HG03432 (cell line): ENCODE measurements around the gene MB.

Source experiments
- ATAC-seq: cut with Tn5 transposase; IDR thresholded peaks from one replicate; pipeline ENCODE4 v1.9.1; 2021; ENCODE audit warnings: mild to moderate bottlenecking, moderate library complexity; ENCODE audit not compliant: unreplicated experiment

The MB gene

DNA sequence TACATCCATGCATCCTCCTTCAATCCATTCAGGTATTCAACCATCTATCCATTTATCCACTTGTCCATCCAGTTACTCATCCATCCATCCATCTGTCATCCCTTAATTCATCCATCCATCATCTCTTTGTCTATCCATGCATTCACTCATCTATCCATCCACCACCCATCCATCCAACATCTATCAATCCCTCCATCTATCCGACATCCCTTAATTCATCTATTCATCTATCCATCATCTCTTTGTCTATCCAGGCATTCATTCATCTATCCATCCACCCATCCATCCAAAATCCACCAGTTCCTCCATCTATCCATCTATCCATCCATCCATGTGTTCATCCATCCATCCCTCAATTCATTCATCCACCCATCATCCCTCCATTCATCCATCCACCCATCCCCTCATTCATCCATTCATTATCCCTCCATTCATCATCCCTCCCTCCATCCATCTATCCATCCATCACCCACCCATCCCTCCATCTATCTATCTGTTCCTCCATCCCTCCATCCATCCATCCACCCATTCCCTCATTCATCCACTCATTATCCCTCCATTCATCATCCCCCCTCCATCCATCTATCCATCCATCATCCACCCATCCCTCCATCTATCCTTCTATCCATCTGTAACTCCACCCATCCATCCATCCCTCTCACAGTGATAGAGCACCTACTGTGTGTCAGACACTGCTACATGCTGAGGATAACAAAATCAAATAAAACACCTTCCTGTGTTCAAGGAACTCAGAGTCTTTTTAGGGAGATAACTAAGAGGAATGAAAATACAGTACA is 1.5 kb upstream of the MB start:
- ATAC-seq: no peak

DNA sequence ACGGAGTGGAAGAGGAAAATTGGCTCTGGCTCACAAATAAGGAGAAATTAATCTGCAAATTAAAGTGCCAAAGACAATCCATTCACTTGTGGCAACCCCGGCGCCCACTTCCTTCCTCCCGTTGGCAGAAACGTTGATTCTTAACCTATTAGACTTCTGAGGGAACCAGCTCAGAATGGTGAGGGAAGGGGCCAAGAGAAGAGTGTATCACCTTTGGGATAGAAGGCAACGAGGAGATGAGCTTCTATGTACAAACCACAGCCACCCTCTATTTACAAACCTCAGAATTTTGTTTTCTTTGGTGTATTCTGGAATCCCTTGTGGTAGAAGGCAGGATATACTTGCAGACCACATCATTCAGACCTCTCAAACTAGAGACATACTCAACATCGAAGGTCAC is 1.1 kb downstream of the MB start:
- ATAC-seq: no peak

DNA sequence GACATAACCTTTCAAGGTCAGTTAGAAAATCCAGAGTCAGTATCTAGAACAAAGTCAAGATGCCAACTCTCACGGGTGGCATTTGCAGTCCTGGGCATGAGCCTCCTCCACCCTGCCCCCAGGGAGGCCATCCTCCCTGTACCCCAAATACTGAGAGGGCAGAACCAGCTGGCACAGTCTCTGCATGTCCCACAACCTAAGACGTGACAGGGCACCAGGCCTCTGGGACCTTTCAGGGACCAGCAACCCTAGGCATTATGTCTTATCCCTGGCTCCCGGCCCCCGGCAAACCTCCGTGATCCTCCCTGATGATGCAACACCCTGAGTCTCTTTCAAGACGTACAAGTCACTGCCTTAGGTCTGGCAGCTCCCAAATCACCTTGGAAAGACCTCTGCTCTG is 2.0 kb downstream of the MB start:
- ATAC-seq: no peak

DNA sequence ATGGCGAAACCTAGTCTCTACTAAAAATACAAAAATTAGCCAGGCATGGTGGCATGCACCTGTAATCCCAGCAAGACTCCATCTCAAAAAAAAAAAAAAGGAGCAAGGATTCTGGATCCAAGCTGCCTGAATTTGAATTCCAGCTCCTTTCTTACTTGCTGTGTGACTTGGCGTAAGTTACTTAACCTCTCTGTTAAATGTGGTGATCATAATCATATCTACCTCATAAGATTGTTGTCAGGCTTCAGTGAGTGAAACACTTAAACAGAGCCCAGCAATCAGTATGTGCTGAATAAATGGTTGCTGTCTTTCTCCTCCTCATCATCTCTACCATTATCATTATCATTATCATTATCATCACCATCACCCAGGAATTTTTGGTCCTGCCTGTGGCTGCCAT is 2.7 kb downstream of the MB start:
- ATAC-seq: no peak

DNA sequence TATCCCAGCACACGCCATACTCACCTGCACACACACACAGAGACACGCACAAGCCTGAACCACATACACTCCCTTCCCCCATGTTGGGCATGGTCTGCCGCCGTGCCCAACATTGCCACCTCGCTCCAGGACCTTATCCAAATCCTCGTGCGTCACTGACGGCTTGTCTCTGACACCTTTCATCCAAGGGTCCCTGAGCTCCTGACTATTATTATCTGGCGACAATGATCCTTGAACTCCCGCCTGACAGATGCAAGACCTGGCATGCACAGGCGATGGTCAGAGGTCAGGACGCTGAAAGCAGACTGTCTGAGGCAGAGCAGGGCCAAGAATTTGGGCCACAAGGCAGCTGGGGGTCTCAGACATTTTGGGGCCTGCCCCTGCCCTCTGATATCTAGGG is 4.2 kb downstream of the MB start:
- no peak for ATAC-seq

DNA sequence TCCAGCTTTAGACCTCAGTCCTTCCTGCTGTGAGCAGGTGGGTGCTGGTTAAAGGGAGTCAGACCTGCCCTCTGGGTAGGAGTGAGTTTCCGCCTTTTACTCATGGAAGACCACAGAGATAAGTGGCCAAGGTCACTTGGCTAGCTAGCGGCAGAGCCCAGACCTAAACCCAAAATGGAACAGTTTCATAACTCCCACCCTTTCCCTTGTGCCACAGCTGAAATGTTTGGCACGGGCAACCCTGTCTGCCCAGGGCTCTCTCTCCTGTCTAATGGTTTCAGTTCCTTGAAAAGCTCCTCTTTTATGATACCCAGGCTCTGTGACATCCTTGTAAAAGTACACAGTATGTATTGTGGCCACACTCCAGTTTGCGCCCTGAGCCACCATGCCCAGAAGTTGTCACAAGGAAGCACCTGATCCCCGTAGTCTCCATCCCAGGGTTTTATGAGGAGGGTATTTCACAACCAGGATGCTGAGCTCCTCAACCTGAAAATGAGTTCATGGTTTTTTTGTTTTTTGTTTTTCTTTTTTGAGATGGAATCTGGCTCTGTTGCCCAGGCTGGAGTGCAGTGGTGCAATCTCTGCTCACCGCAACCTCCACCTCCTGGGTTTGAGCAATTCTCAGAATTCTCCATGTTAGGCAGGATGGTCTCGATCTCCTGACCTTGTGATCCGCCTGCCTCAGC is 5.1 kb downstream of the MB start:
- no peak for ATAC-seq

DNA sequence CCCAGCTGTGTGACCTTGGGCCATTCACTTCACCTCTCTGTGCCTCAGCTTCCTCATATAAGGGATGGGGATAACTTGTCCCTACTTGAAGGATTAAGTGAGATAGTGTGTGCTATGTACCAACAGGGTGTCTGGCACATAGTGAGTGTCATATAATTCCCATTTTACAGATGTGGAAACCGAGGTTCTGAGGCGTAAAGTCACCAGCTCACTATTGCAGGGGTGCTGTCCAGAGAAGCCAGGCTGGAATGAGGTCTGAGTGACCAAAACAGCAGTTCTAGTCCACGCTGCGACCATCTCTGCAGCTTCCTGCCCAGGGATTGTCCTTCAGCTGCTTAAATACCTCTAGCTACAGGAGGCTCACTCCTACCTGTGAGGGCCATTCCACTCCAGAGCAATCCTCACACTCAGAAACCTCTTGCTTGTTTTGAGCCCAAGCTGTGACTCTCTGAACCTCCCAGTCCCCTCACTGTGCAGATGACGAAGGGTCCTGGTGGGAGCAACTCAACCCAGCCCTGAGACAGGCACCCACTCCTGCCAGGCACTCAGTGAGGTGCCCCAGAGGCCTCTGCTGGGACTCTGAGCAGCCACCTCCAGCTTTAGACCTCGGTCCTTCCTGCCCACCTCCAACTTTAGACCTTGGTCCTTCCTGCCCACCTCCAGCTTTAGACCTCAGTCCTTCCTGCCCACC is 5.8 kb downstream of the MB start:
- ATAC-seq: no peak

DNA sequence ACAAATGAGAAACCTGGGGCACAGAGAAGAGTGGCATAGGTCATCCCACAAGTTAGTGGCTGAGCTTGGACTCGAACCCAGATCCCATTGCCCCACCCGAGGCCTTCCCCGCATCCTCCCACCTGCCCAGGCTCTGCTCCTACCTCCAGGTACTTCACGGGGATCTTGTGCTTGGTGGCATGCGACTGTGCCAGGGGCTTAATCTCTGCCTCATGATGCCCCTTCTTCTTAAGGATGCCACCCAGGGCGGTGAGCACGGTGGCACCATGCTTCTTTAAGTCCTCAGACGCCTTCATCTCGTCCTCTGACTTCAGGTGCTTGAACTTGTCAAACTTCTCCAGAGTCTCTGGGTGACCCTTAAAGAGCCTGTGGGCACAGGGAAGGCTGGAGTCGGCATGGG is 6.4 kb downstream of the MB start:
- no peak for ATAC-seq

DNA sequence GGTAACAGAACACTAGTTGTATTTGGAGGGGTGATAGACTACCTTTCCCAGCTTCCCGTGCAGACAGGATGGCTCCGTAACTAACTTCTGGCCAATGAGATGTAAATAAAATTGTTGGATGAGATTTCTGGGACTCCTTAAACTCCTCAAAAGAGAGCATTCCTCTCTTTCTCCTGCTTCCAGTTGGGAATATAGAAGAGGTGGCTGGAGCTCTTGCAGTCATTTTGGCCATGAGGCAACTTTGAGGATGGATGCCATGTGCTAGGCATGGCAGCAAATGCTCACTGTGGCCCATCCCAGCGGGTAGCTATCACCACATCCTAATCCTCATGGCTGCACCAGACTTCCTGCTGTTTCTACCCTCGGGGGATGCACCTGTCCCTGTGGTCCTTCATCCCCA is 7.4 kb downstream of the MB start:
- ATAC-seq: no peak

DNA sequence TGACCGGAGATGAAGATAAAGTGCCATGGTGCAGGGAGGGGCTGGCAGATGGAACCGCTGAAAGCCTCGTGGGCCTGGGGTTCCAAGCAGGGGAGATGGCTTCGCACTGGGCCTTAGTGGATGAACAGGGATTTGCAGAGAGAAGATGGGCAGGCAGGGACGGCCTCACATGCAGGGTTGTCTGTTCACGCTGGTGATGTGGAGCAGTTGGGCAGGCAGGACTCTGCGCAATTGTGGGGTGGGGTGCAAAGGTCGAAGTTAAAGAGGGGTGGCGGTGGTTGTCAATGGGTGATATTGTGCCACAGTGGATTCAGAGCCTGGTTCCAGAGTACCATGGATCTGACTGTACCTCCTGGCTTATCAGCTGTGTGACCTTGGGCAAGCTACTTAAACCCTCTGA is 7.9 kb downstream of the MB start:
- ATAC-seq: no peak

DNA sequence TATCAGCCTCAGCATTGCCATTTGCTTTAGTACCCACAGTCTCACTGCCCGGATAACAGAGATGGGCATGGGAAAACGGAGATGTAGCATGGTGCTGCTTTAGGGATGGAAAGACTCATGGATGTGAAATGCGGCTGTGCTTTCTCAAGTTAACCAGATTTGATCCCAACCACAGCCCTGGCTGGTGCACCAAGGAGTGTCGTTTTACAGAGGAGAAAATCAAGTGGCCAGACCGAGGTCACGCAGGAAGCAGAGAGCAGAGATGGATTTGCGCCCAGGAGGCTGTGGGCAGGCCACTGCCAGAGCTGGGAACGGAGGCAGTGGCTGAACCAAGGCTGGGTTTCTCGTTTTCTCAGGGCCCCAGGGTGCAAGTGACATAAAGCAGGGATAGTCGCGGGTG is 9.0 kb downstream of the MB start:
- no peak for ATAC-seq

DNA sequence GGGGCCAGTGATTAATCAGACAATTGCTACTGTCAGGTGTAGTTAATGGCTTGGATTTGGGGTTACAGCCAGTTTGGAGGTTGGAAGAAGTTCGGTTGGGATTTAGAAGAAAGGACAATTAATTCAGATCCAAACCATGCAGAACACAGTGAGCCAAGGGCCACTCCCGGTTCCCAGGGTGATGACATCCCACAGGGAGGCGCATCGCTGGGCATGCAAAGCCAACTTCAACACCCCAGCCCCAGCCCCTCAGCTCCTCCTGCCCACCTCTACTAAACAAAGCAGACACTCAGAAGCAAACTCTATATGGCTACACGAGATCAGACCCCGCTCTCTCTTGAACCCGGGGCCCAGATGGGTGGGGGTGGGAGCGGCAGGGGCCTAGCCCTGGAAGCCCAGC is 10.2 kb downstream of the MB start:
- ATAC-seq: no peak

DNA sequence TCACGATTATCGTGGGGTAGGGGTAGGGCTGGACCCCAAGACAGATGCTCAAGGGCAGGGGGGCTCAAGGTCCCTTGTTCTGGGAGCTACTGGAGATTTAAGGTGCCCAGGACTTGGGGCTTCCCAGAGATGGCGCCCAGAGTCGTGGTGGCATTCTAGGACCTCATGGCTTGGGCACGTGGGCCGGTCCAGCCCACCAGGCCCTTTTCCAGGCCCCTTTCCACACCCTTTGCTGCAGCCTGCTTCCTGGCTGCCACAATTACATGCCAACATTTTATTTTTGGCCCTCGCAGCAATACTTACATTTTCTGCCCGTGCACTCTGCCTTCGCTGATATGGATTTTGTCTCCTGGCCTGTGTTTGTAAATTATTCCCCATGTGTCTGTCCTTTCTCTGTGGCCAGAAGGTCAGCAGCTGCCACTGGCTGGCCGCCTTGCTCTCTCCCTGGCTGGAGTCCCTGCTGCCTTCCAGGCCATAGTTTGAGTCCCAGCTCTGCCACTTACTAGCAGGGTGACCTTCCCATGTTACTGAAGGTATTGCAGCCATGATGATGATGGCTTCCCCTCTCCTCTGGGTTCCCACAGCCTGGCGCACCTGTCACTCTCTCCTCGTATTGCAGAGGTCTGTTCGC is 11.2 kb downstream of the MB start:
- ATAC-seq: no peak

DNA sequence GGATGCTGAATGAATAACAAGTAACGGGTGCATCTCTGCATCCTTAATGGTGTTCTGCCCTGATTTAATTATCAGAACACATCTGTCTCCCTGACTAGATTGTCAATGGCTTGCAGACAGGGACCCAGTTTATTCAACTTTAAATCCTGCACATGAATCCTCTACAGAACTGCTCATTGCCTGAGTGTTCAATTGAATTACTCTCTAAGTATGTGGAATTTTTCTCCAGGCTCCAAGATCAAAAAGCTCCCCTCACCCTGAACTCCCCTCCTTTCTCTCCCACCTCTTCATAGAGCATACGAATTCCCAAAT is 11.8 kb downstream of the MB start:
- ATAC-seq: no peak

DNA sequence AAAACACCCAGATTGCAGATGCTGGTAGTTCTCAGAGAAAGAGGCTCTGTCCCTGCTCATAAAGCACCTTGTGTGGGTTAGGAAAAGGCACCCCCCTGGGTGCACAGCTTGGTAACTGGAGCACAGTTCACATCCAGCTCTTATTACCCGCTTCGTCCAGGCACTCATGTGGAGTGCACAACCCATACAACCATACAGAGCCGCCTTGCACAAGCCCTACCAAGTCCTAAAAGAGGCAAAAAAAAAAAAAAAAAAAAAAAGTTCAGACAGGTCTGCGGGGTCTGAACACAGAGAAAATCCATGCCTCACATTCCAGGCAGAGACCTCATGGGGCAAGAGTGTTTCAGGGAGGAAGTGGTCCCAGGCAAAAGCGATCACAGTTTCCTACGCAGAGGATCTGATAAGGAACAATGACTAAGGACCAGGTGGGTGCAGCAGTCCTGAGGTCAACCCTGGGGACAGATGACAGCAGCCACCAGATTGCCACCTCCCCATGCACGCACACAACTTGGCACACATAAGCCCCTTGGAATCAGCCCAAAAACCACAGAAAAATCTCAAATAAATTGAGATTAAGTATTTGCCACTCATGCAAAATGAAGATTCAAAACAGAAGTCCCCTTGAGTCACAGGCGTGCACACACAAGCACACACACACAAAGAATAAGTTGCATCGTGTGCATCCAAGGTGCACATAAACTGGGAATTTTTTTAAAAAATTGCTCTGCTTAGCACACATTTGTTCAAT is 12.3 kb downstream of the MB start:
- ATAC-seq: no peak

DNA sequence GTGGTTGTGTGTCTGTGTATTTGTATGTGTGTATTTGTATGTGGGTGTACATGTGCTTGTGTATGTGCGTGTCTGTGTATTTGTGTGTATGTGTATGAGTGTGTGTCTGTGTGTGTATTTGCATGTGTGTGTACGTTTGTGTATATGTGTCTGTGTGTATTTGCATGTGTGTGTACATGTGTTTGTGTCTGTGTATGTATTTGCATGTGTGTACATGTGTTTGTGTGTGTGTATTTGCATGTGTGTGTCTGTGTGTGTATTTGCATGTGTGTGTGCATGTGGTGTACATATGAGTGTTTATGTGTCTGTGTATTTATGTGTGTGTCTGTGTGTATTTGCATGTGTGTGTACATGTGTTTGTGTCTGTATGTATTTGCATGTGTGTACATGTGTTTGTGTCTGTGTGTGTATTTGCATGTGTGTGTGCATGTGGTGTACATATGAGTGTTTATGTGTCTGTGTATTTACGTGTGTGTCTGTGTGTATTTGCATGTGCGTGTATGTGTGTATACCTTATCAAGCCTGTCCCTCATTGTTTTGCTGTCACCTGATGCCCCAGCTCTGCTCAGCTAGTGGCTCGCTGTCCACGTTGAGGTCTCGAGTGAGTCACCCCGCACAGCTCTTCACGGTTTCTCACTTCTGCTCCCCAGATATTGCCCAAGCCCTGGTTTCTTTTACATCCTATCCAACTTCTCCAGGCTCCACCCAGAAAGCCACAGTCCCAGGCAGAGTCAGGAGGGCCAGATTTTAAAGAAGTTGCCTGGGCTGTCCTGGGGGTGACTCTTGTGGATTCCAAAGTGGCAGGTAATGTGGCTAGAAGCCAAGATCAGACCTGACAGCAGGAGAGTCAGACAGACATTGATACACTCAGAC is 15.2 kb downstream of the MB start:
- no peak for ATAC-seq

DNA sequence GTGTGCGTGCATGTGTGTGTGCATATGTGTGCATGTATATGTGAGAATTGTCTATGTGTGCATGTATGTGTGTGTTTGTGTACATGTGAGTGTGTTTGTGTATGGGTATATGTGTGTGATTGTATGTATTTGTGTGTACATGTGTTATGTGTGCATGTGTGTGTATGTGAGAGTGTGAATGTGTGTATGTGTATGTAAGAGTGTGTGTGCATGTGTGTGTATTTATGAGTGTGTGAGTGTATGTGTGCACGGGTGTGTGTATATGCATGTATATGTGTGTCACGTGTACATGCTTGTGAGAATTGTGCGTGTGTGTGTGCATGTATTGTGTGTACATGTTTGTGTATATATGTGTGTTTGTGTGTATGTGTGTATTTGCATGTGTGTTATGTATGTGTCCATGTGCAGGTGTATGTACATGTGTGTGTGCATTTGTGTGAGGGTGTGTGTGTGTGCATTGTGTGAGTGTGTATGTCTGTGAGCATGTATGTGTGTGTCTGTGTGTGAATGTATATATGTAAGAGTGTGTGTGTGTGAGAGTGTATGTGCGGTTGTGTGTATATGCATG is 16.0 kb downstream of the MB start:
- no peak for ATAC-seq

DNA sequence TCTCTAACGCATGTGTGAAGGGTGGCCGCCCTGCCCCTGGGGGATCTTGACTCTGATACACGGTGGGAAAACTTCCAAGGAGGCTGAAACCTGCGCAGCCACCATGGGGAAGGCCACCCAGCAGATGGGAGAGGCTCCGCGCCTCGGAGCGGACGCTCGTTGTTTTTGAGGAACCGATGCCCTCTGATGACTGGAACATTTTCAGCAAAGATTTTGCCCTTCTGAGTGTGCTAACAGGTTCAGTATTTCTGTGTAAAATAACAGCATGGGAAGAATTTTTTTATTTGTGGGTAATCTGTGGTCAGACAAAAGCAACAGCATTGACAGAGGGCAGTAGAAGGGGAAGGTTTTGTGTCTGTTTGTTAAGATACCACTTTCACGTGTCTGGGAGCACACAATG is 16.7 kb downstream of the MB start:
- no peak for ATAC-seq

DNA sequence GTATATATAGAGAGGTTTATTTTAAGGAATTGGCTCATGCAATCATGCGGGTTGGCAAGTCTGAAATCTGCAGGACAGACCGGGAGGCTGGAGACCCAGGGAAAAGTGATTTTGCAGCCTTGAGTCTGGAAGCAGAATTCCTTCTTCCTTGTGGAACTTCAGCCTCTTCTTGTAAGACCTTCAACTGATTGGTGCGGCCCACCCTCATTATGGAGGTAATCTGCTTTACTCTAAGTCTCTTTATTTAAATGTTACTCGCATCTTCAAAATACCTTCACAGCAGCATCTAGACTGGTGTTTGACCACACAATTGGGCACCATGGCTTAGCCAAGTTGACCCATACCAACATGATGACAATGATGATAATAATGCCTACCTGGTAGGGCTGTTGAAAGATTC is 17.8 kb downstream of the MB start:
- no peak for ATAC-seq

DNA sequence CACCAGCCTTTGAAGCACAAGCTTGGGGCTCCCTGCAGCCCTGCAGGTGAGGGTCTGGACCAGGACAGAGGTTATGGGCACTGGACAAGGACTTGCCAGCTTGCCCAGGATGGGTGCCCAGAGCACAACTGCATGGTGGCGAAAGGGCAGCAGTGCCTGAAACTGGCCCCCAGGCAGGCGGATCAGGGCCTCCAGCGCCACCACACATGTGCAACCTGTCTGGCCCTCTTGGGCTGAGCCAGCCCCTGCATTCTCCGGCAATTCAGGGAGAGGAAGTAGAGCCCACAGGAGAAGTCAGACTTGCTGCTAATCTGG is 18.8 kb downstream of the MB start:
- no peak for ATAC-seq
